ENCODE results near the gene KIF6. TPM values are rescaled to one million over a fixed set of nuclear protein-coding genes. Genes with fewer than 3 reads are reported as not detected.

The KIF6 gene
- total and polyA plus RNA-seq, 11 donors: 0.06 to 0.77 (median 0.48) TPM

- Histone ChIP-seq H3K9me3 (no peaks in the 10 kb centered on the region), H3K27ac (no peak overlapping the region), H3K36me3 (no peaks in the 10 kb centered on the region), H3K4me1 (no peaks in the 10 kb centered on the region), H3K4me3 (no peak overlapping the region), H3K27me3 (no peaks in the 10 kb centered on the region)
- DNase-seq: no peak
- WGBS, 4 donors: 80 to 90% (median 87%) methylated on average over 5 of the region's 5 CpGs
- ATAC-seq: no peak
- TF ChIP-seq CTCF (IDR thresholded peaks at IDR 0.05): no peak
- TF ChIP-seq POLR2A (IDR thresholded peaks at IDR 0.05): no peak
- intact Hi-C loops (cut with DNase I): no loop called here
These were observed 328.4 kb downstream of the KIF6 start for GRCh38 chr6:39396854-39397253.

GRCh38 chr6:39393075-39393474, 332.1 kb downstream of the KIF6 start:
- Histone ChIP-seq H3K4me3 (no peak overlapping the region), H3K36me3 (no peaks in the 10 kb centered on the region), H3K9me3 (no peaks in the 10 kb centered on the region), H3K27me3 (no peaks in the 10 kb centered on the region), H3K4me1 (no peaks in the 10 kb centered on the region), H3K27ac (no peak overlapping the region)
- DNase-seq (no peak), ATAC-seq (no peak)
- WGBS, 4 donors: 84 to 88% (median 86%) methylated on average over 5 of the region's 5 CpGs
- intact Hi-C loops (cut with DNase I): no loop called here
- TF ChIP-seq CTCF (IDR thresholded peaks at IDR 0.05) (no peak), POLR2A (IDR thresholded peaks at IDR 0.05) (no peak)

GRCh38 chr6:39391182-39391581, 334.0 kb downstream of the KIF6 start:
- H3K27me3 ChIP-seq: peaks cover 0 to 5% (median 0%) of the 10 kb centered on the region in 9 donors
- DNase-seq (no peak), ATAC-seq (no peak)
- intact Hi-C loops (cut with DNase I): no loop called here
- WGBS, 4 donors: 84 to 91% (median 90%) methylated on average over 8 of the region's 8 CpGs
- no peaks in the 10 kb centered on the region for H3K36me3 ChIP-seq
- H3K4me3 ChIP-seq: no peak overlapping the region
- H3K27ac ChIP-seq: no peak overlapping the region
- H3K4me1 ChIP-seq: no peaks in the 10 kb centered on the region
- no peak for TF ChIP-seq CTCF (IDR thresholded peaks at IDR 0.05)
- TF ChIP-seq POLR2A (IDR thresholded peaks at IDR 0.05): no peak
- no peaks in the 10 kb centered on the region for H3K9me3 ChIP-seq

- H3K27ac ChIP-seq: no peak overlapping the region
- H3K4me3 ChIP-seq: no peak overlapping the region
- no peaks in the 10 kb centered on the region for H3K9me3 ChIP-seq
- peaks cover 0 to 5% (median 0%) of the 10 kb centered on the region in 9 donors for H3K27me3 ChIP-seq
- no peaks in the 10 kb centered on the region for H3K36me3 ChIP-seq
- no peaks in the 10 kb centered on the region for H3K4me1 ChIP-seq
- no peak for DNase-seq
- 44 to 51% (median 46%) methylated on average over 3 of the region's 3 CpGs for WGBS, 4 donors
- peak in 2 of 4 donors; percentile 57 to 67 for ATAC-seq
- TF ChIP-seq CTCF (IDR thresholded peaks at IDR 0.05) (peak in 7 of 12 donors; percentile 9 to 32 (median 23)), POLR2A (IDR thresholded peaks at IDR 0.05) (no peak)
- intact Hi-C loops (cut with DNase I): no loop called here
These were observed 335.8 kb downstream of the KIF6 start for GRCh38 chr6:39389484-39389767.
